ENCODE data around the gene PTMS. TPM values are rescaled to one million over a fixed set of nuclear protein-coding genes. Genes with fewer than 3 reads are reported as not detected.
A peak's percentile ranks its signal among the peaks of the same experiment; 100 is the strongest.

PTMS gene
- total RNA-seq, 1 experiment from 2014 or later, result 422 TPM

DNA sequence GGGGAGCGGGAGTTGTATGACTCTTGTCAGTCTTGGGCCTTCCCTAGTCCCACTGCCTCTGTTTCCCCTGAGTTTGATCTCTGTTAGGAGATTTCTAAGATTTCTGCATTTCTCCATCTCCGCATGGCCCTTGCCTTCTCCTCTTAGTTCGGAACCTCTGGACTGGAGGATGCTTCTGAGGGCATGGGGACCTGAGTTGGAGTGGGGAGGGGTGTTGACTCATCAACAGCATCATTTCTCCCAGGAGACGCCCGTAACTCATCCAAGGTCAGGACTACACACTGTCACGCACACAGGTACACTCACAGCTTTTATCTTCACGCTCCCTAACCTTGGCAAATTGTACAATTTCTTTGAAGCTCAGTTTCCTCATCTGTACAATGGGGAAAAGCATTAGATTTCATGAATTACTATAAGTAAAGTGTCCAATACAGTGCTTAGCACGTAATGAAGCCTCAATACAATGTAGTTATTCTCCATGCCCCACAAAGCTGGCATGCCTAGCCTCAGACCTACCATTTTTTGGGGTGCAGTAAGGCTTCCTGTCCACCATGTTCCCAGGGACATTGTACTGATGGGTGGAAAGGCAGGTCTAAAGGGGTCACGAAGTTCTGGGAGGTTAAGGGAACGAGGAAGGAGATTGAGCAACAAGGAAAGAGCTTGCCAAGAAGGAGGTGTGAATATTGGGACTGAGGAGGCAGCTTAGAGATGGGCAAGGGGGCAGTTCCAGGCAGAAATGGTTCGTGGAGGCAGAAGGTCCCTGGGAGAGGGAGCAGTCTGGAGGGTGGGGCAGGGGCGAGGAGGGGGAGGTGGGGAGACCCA is 5.6 kb downstream of the PTMS start:
- Histone ChIP-seq H3K79me1 (ENCODE audit: insufficient read depth, low read depth, low read length, poor library complexity, severe bottlenecking) (no peaks in the 10 kb centered on the region), H2BK5ac (ENCODE audit: insufficient read length, low read length) (no peak overlapping the region), H3K23ac (ENCODE audit: insufficient read length, low read depth, low read length) (no peak overlapping the region), H2BK20ac (ENCODE audit: low read depth, low read length, poor library complexity, severe bottlenecking) (no peak overlapping the region), H3K27me3 (ENCODE audit: insufficient read depth, low read length) (peaks cover 3% of the 10 kb centered on the region; the same call in 1 of the 2 replicates), H3K23me2 (ENCODE audit: insufficient read length, low read depth, low read length, poor library complexity, severe bottlenecking) (peaks cover 25% of the 10 kb centered on the region), H4K5ac (ENCODE audit: insufficient read length, low read depth, low read length) (no peak overlapping the region), H3K14ac (ENCODE audit: insufficient read depth, low read length) (no peak overlapping the region), H4K91ac (ENCODE audit: insufficient read length, low read depth, low read length) (no peak overlapping the region), H2AK5ac (ENCODE audit: insufficient read length, low read length) (no peak overlapping the region), H3K4me1 (ENCODE audit: insufficient read depth, low read length) (peaks cover 7% of the 10 kb centered on the region; the same call in 1 of the 2 replicates), H2BK15ac (ENCODE audit: low read depth, low read length) (no peak overlapping the region), H2BK120ac (ENCODE audit: low read depth, low read length, poor library complexity, severe bottlenecking) (no peak overlapping the region), H2BK12ac (ENCODE audit: insufficient read length, low read depth, low read length) (no peak overlapping the region), H2AFZ (ENCODE audit: low read length) (no peak overlapping the region), H4K20me1 (ENCODE audit: control insufficient read depth, insufficient read depth, insufficient read length) (no peaks in the 10 kb centered on the region), H3T11ph (ENCODE audit: low read length) (no peak overlapping the region), H3K18ac (ENCODE audit: insufficient read length, low read depth, low read length) (no peak overlapping the region), H3K79me2 (ENCODE audit: insufficient read depth, low read length) (peaks cover 11% of the 10 kb centered on the region; the same call in 1 of the 2 replicates), H3K27ac (ENCODE audit: insufficient read length, low read depth, low read length) (no peak overlapping the region), H4K8ac (replicated peaks; ENCODE audit: insufficient read length, low read depth, low read length) (no peak overlapping the region), H3K9me3 (ENCODE audit: control insufficient read depth, low read depth, low read length) (no peaks in the 10 kb centered on the region), H3K9ac (ENCODE audit: extremely low read depth, insufficient read length, low read length) (no peak overlapping the region), H3K56ac (ENCODE audit: insufficient read length, low read depth, low read length) (no peak overlapping the region), H3K4ac (ENCODE audit: low read depth, low read length) (no peak overlapping the region), H3K4me2 (ENCODE audit: insufficient read depth, insufficient read length, low read length) (no peak overlapping the region)
- no CpG with 5 or more reads among the region's 12 CpGs for WGBS (ENCODE audit: extremely low coverage, insufficient read length, low lambda C conversion rate)
- Mint-ChIP-seq H3K9me3 (peaks cover 0 to 3% of the 10 kb centered on the region in 2 experiments; a peak in 2 of 5 replicates), H3K4me1 (peaks cover 43 to 71% of the 10 kb centered on the region in 2 experiments), H3K27me3 (ENCODE audit: low read depth) (peaks cover 32% of the 10 kb centered on the region), H3K27ac (peak overlapping the region in 1 of 3 experiments; percentile 21; a peak in 1 of 7 replicates), H3K4me3 (peak overlapping the region in 1 of 2 experiments; percentile 38; a peak in 1 of 5 replicates), H3K36me3 (ENCODE audit: insufficient read depth in 1 of 3, low read depth in 3 of 3) (peaks cover 27 to 52% (median 50%) of the 10 kb centered on the region in 3 experiments)
- TF ChIP-seq, protein P1, sequence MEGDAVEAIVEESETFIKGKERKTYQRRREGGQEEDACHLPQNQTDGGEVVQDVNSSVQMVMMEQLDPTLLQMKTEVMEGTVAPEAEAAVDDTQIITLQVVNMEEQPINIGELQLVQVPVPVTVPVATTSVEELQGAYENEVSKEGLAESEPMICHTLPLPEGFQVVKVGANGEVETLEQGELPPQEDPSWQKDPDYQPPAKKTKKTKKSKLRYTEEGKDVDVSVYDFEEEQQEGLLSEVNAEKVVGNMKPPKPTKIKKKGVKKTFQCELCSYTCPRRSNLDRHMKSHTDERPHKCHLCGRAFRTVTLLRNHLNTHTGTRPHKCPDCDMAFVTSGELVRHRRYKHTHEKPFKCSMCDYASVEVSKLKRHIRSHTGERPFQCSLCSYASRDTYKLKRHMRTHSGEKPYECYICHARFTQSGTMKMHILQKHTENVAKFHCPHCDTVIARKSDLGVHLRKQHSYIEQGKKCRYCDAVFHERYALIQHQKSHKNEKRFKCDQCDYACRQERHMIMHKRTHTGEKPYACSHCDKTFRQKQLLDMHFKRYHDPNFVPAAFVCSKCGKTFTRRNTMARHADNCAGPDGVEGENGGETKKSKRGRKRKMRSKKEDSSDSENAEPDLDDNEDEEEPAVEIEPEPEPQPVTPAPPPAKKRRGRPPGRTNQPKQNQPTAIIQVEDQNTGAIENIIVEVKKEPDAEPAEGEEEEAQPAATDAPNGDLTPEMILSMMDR (conservative IDR thresholded peaks at IDR 0.05), result no peak
- no peak for DNase-seq
